C4-2B (cell line): ENCODE data around the gene AUTS2.

Experiments used
- H3K27ac ChIP-seq: fragments of 450-650 bp; 2 replicates; pipeline ENCODE4 v1.5.1; 2017
- CTCF ChIP-seq: fragments of 450-650 bp; conservative IDR thresholded peaks from 2 replicates; pipeline ENCODE4 v1.5.1; 2017; ENCODE audit warnings: mild to moderate bottlenecking
- ZFX ChIP-seq: fragments of 450-650 bp; IDR thresholded peaks from 2 replicates; pipeline ENCODE4 v1.6.1; 2017

The AUTS2 gene

GRCh38 chr7:70624500-70625103, 1026.3 kb downstream of the AUTS2 start:
- TF ChIP-seq ZFX: no peak
- TF ChIP-seq CTCF: no peak
- H3K27ac ChIP-seq: no peak overlapping the region

GRCh38 chr7:70627461-70627860, 1029.2 kb downstream of the AUTS2 start:
- no peak for TF ChIP-seq CTCF
- no peak for TF ChIP-seq ZFX
- no peak overlapping the region for H3K27ac ChIP-seq

GRCh38 chr7:70630440-70630817, 1032.2 kb downstream of the AUTS2 start:
- TF ChIP-seq CTCF: no peak
- no peak for TF ChIP-seq ZFX
- H3K27ac ChIP-seq: no peak overlapping the region

- no peak overlapping the region for H3K27ac ChIP-seq
- TF ChIP-seq ZFX (no peak), CTCF (no peak)
Measured at GRCh38 chr7:70630818-70631457, 1032.7 kb downstream of the AUTS2 start.

- H3K27ac ChIP-seq: no peak overlapping the region
- no peak for TF ChIP-seq CTCF
- no peak for TF ChIP-seq ZFX
Measured at GRCh38 chr7:70631718-70632117, 1033.4 kb downstream of the AUTS2 start.

- TF ChIP-seq ZFX (no peak), CTCF (no peak)
- H3K27ac ChIP-seq: no peak overlapping the region
Measured at GRCh38 chr7:70632400-70632799, 1034.1 kb downstream of the AUTS2 start.

- no peak overlapping the region for H3K27ac ChIP-seq
- TF ChIP-seq ZFX: no peak
- TF ChIP-seq CTCF: no peak
Measured at GRCh38 chr7:70634071-70634470, 1035.8 kb downstream of the AUTS2 start.
